A673 (cell line): ENCODE data around the gene TDRD15.

Source experiments
- EZH2 ChIP-seq: fragments of 200-600 bp; sonication (generic); IDR thresholded peaks from 2 replicates; pipeline ENCODE4 v1.6.1; 2017; ENCODE audit warnings: borderline replicate concordance, low read depth, mild to moderate bottlenecking, mixed read lengths, antibody characterized with exemption, low read length; ENCODE audit not compliant: poor library complexity, severe bottlenecking
- TF ChIP-seq, protein P1 (sequence below): fragments of 300-800, 200-600 bp; sonication (generic); conservative IDR thresholded peaks from 2 replicates; pipeline ENCODE4 v1.5.1; 2017; ENCODE audit warnings: low read depth, mild to moderate bottlenecking, antibody characterized with exemption, low read length, moderate library complexity, mixed read lengths

GRCh38 chr2:21104030-21104660 is 19.6 kb upstream of the TDRD15 start:
- TF ChIP-seq, protein P1, sequence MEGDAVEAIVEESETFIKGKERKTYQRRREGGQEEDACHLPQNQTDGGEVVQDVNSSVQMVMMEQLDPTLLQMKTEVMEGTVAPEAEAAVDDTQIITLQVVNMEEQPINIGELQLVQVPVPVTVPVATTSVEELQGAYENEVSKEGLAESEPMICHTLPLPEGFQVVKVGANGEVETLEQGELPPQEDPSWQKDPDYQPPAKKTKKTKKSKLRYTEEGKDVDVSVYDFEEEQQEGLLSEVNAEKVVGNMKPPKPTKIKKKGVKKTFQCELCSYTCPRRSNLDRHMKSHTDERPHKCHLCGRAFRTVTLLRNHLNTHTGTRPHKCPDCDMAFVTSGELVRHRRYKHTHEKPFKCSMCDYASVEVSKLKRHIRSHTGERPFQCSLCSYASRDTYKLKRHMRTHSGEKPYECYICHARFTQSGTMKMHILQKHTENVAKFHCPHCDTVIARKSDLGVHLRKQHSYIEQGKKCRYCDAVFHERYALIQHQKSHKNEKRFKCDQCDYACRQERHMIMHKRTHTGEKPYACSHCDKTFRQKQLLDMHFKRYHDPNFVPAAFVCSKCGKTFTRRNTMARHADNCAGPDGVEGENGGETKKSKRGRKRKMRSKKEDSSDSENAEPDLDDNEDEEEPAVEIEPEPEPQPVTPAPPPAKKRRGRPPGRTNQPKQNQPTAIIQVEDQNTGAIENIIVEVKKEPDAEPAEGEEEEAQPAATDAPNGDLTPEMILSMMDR: no peak
- TF ChIP-seq EZH2: no peak
